ENCODE results near the gene TNFRSF25.

DNA sequence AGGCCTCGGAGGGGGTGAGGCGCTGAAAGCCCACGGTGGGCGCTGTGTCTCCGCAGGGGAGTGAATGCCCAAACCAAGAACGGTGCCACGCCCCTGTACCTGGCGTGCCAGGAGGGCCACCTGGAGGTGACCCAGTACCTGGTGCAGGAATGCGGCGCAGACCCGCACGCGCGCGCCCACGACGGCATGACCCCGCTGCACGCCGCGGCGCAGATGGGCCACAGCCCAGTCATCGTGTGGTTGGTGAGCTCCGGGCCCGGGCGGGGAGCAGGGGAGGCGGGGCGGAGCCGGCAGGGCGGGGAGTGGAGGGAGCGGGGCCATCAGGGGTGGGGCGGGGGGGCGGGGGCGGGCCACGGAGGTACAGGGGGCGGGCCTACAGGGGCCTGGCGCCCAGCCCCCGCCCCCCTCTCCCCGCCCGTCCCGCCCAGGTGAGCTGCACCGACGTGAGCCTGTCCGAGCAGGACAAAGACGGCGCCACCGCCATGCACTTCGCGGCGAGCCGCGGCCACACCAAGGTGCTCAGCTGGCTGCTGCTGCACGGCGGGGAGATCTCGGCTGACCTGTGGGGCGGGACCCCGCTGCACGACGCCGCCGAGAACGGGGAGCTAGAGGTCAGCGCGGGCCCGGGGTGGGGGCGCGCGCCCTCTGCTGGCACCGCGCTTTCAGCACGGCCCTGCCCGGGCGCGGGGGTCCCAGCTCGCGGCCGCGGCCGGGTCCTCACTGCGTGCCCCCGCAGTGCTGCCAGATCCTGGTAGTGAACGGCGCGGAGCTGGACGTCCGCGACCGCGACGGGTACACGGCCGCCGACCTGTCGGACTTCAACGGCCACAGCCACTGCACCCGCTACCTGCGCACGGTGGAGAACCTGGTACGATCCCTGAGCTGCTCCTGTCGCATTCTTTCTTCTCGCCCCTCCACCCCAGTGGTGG is 25.5 kb downstream of the TNFRSF25 start:
- no peak for TF ChIP-seq EZH2 (IDR thresholded peaks at IDR 0.05; ENCODE audit: borderline replicate concordance, low read length)
- TF ChIP-seq, protein P1, sequence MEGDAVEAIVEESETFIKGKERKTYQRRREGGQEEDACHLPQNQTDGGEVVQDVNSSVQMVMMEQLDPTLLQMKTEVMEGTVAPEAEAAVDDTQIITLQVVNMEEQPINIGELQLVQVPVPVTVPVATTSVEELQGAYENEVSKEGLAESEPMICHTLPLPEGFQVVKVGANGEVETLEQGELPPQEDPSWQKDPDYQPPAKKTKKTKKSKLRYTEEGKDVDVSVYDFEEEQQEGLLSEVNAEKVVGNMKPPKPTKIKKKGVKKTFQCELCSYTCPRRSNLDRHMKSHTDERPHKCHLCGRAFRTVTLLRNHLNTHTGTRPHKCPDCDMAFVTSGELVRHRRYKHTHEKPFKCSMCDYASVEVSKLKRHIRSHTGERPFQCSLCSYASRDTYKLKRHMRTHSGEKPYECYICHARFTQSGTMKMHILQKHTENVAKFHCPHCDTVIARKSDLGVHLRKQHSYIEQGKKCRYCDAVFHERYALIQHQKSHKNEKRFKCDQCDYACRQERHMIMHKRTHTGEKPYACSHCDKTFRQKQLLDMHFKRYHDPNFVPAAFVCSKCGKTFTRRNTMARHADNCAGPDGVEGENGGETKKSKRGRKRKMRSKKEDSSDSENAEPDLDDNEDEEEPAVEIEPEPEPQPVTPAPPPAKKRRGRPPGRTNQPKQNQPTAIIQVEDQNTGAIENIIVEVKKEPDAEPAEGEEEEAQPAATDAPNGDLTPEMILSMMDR (conservative IDR thresholded peaks at IDR 0.05 in 1 of 2, IDR thresholded peaks at IDR 0.05 in 1 of 2; ENCODE audit: extremely low read depth in 1 of 2, insufficient read depth in 1 of 2, low read depth in 1 of 2, low read length in 2 of 2): no peak
